ENCODE results near the gene CADPS2. TPM values are rescaled to one million over a fixed set of nuclear protein-coding genes. Genes with fewer than 3 reads are reported as not detected.

Gene CADPS2
- total RNA-seq, 2 donors from 2014 or later, result 31.9 to 63.9 TPM

GRCh38 chr7:122750389-122750788, 135.9 kb downstream of the CADPS2 start:
- ATAC-seq (no peak), DNase-seq (no peak)
- peaks cover 3% of the 10 kb centered on the region for H3K4me1 ChIP-seq
- no peaks in the 10 kb centered on the region for H3K36me3 ChIP-seq (replicated peaks in 1 of 2; ENCODE audit: insufficient read depth in 1 of 2, low read depth in 2 of 2)
- no peaks in the 10 kb centered on the region for H3K27me3 ChIP-seq
- no peak overlapping the region for H3K27ac ChIP-seq
- H3K9me3 ChIP-seq, result no peaks in the 10 kb centered on the region
- TF ChIP-seq CTCF (IDR thresholded peaks at IDR 0.05) (no peak), POLR2A (IDR thresholded peaks at IDR 0.05) (no peak)
- intact Hi-C loops (cut with DNase I), result no loop called here
- WGBS, 2 donors, result 91 to 100% methylated on average over 2 of the region's 2 CpGs
- no peak overlapping the region for H3K4me3 ChIP-seq

- 57 to 58% methylated on average over 2 of the region's 2 CpGs for WGBS, 2 donors
- H3K4me1 ChIP-seq, result peaks cover 3% of the 10 kb centered on the region
- no peak overlapping the region for H3K27ac ChIP-seq
- H3K36me3 ChIP-seq (replicated peaks in 1 of 2; ENCODE audit: insufficient read depth in 1 of 2, low read depth in 2 of 2), result no peaks in the 10 kb centered on the region
- no peaks in the 10 kb centered on the region for H3K27me3 ChIP-seq
- H3K4me3 ChIP-seq, result no peak overlapping the region
- no peak for TF ChIP-seq POLR2A (IDR thresholded peaks at IDR 0.05)
- no peak for TF ChIP-seq CTCF (IDR thresholded peaks at IDR 0.05)
- no peaks in the 10 kb centered on the region for H3K9me3 ChIP-seq
- no peak for DNase-seq
- ATAC-seq, result no peak
- intact Hi-C loops (cut with DNase I), result no loop called here
Measured at GRCh38 chr7:122748195-122748594, 138.1 kb downstream of the CADPS2 start.

- WGBS, 2 donors, result 80 to 96% methylated on average over 2 of the region's 2 CpGs
- no peak for DNase-seq
- no peaks in the 10 kb centered on the region for H3K4me1 ChIP-seq
- intact Hi-C loops (cut with DNase I), result no loop called here
- no peaks in the 10 kb centered on the region for H3K27me3 ChIP-seq
- H3K4me3 ChIP-seq, result no peak overlapping the region
- TF ChIP-seq CTCF (IDR thresholded peaks at IDR 0.05) (no peak), POLR2A (IDR thresholded peaks at IDR 0.05) (no peak)
- no peaks in the 10 kb centered on the region for H3K36me3 ChIP-seq (replicated peaks in 1 of 2; ENCODE audit: insufficient read depth in 1 of 2, low read depth in 2 of 2)
- ATAC-seq, result no peak
- H3K9me3 ChIP-seq, result no peaks in the 10 kb centered on the region
- no peak overlapping the region for H3K27ac ChIP-seq
Measured at GRCh38 chr7:122746948-122747347, 139.3 kb downstream of the CADPS2 start.

- no peak for DNase-seq
- H3K27me3 ChIP-seq, result no peaks in the 10 kb centered on the region
- H3K27ac ChIP-seq, result no peak overlapping the region
- H3K4me1 ChIP-seq, result no peaks in the 10 kb centered on the region
- no peak overlapping the region for H3K4me3 ChIP-seq
- H3K36me3 ChIP-seq (replicated peaks in 1 of 2; ENCODE audit: insufficient read depth in 1 of 2, low read depth in 2 of 2), result no peaks in the 10 kb centered on the region
- no peaks in the 10 kb centered on the region for H3K9me3 ChIP-seq
- ATAC-seq, result no peak
- intact Hi-C loops (cut with DNase I), result no loop called here
- TF ChIP-seq CTCF (IDR thresholded peaks at IDR 0.05), result no peak
- no peak for TF ChIP-seq POLR2A (IDR thresholded peaks at IDR 0.05)
Measured at GRCh38 chr7:122743211-122743610, 143.0 kb downstream of the CADPS2 start.

- H3K36me3 ChIP-seq (replicated peaks in 1 of 2; ENCODE audit: insufficient read depth in 1 of 2, low read depth in 2 of 2), result no peaks in the 10 kb centered on the region
- no peaks in the 10 kb centered on the region for H3K4me1 ChIP-seq
- no peak overlapping the region for H3K27ac ChIP-seq
- WGBS, 2 donors, result 88 to 98% methylated on average over 2 of the region's 2 CpGs
- H3K27me3 ChIP-seq, result no peaks in the 10 kb centered on the region
- no peak for TF ChIP-seq CTCF (IDR thresholded peaks at IDR 0.05)
- no peak for TF ChIP-seq POLR2A (IDR thresholded peaks at IDR 0.05)
- H3K4me3 ChIP-seq, result no peak overlapping the region
- intact Hi-C loops (cut with DNase I), result no loop called here
- ATAC-seq (no peak), DNase-seq (no peak)
- no peaks in the 10 kb centered on the region for H3K9me3 ChIP-seq
Measured at GRCh38 chr7:122738947-122739346, 147.3 kb downstream of the CADPS2 start.

Measured in body of pancreas (tissue), 4 donors.